Measurements from ENCODE around the gene NPHP1.
"Not testable (repeated sequence)": the region's sequence is repeated elsewhere in the genome, so short reads cannot be mapped to it uniquely, and the experiment has no call there.

The NPHP1 gene

DNA sequence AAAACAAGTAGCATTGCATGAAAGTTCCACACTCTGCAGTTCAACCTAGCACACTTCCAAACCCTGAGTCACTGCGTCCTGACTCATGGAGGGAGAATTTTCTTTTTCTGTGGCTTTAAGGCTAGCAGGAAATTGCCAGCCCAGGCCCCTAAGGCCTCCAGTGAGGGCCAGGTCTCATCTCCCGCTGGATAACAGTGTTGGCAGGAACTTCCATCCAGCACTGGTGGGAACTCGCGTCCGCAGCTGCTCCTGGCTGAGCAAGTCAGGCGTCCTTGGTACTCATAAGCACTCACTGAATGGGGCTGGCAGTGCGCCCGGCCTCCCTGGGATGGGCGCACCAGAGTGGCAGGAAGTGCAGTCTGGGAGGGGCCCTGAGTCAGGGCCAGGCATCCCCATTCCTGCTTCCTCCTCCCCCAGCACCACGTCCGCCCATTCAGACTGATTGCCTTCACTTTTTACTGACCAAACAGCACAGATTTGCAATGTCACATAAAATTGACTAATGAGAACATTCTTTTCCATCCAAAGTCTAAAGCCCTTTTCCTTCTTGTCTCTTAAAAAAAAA is 103.5 kb downstream of the NPHP1 start:
- Histone ChIP-seq H4K20me1 (no peaks in the 10 kb centered on the region), H3K9ac (peak overlapping the region in 7 of 11 experiments; percentile 9 to 78 (median 30); a peak in 9 of 22 replicates), H3K27ac (peak overlapping the region in 8 of 11 experiments; percentile 9 to 85 (median 51); a peak in 12 of 22 replicates), H3K36me3 (no peaks in the 10 kb centered on the region), H3K4me2 (peak overlapping the region; percentile 56 to 91 (median 68)), H3K4me3 (peak overlapping the region in 2 of 10 experiments; percentile 36 to 46; a peak in 3 of 20 replicates), H3K9me3 (replicated peaks in 1 of 11) (peaks cover 0 to 15% (median 0%) of the 10 kb centered on the region in 11 experiments; a peak in 3 of 22 replicates), H3K4me1 (peaks cover 17 to 37% (median 24%) of the 10 kb centered on the region in 10 experiments), H3K27me3 (no peaks in the 10 kb centered on the region)
- TF ChIP-seq Cebpa-rat (IDR thresholded peaks at IDR 0.05): no peak

DNA sequence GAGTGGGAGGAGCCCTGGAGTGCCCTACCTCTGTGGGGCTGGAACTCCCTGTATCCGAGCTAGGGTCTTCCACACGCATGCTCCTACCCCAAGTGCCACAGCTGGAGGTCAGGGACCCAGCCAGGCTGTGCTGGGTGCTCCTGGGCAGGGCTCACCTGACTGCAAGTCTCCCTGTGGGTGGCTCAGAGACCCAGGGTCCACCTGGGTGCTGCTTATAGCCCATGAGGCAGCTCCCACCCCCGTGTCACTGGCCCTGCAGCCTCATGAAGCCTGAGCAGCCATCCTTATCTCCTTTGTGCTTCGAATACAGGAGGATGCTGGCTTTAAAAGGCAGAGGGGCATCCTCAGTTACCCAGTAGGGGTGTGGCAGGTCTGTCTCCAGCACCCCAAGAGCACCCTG is 103.9 kb downstream of the NPHP1 start:
- H3K27me3 ChIP-seq, H3K36me3 ChIP-seq, H4K20me1 ChIP-seq: not testable (repeated sequence)
- H3K9ac ChIP-seq: peak overlapping the region in 5 of 11 experiments; percentile 27 to 78 (median 59); a peak in 8 of 22 replicates
- H3K4me1 ChIP-seq: peaks cover 17 to 37% (median 24%) of the 10 kb centered on the region in 10 experiments
- H3K27ac ChIP-seq: peak overlapping the region in 8 of 11 experiments; percentile 9 to 85 (median 50); a peak in 10 of 22 replicates
- H3K4me2 ChIP-seq: peak overlapping the region; percentile 56 to 91 (median 68)
- peak overlapping the region in 2 of 10 experiments; percentile 36 to 46; a peak in 3 of 20 replicates for H3K4me3 ChIP-seq
- H3K9me3 ChIP-seq (replicated peaks in 1 of 11): peaks cover 0 to 15% (median 0%) of the 10 kb centered on the region in 11 experiments; a peak in 2 of 22 replicates

GRCh38 chr2:110100480-110100879 is 104.3 kb downstream of the NPHP1 start:
- Histone ChIP-seq H3K27ac (peak overlapping the region in 5 of 11 experiments; percentile 34 to 85 (median 54); a peak in 7 of 22 replicates), H3K9me3 (replicated peaks in 1 of 11) (peaks cover 0 to 15% (median 0%) of the 10 kb centered on the region in 11 experiments; a peak in 2 of 22 replicates), H3K4me2 (peak overlapping the region; percentile 56 to 91 (median 68); a peak in 21 of 22 replicates), H3K9ac (peak overlapping the region in 1 of 11 experiments; percentile 11; a peak in 2 of 22 replicates), H4K20me1 (no peaks in the 10 kb centered on the region), H3K4me1 (peaks cover 17 to 37% (median 24%) of the 10 kb centered on the region in 10 experiments), H3K27me3 (no peaks in the 10 kb centered on the region), H3K36me3 (no peaks in the 10 kb centered on the region), H3K4me3 (no peak overlapping the region; a peak in 1 of 20 replicates)
- TF ChIP-seq Cebpa-rat (IDR thresholded peaks at IDR 0.05): no peak

- no peak overlapping the region for H3K4me3 ChIP-seq
- no peak overlapping the region for H3K27ac ChIP-seq
- H3K9ac ChIP-seq: no peak overlapping the region
- no peak for TF ChIP-seq Cebpa-rat (IDR thresholded peaks at IDR 0.05)
- H3K27me3 ChIP-seq: no peaks in the 10 kb centered on the region
- H3K36me3 ChIP-seq: no peaks in the 10 kb centered on the region
- H3K9me3 ChIP-seq (replicated peaks in 1 of 11): peaks cover 0 to 11% (median 0%) of the 10 kb centered on the region in 11 experiments; a peak in 2 of 22 replicates
- peaks cover 17 to 37% (median 24%) of the 10 kb centered on the region in 10 experiments for H3K4me1 ChIP-seq
- H4K20me1 ChIP-seq: no peaks in the 10 kb centered on the region
- peak overlapping the region in 5 of 11 experiments; percentile 64 to 91 (median 85); a peak in 6 of 22 replicates for H3K4me2 ChIP-seq
These were observed 105.2 kb downstream of the NPHP1 start for GRCh38 chr2:110099471-110100225.

- Histone ChIP-seq H3K27ac (no peak overlapping the region), H3K4me3 (no peak overlapping the region), H3K4me2 (no peak overlapping the region), H3K27me3 (no peaks in the 10 kb centered on the region), H3K4me1 (peaks cover 17 to 37% (median 24%) of the 10 kb centered on the region in 10 experiments), H4K20me1 (no peaks in the 10 kb centered on the region), H3K9ac (no peak overlapping the region), H3K9me3 (replicated peaks in 1 of 11) (peaks cover 0 to 9% (median 0%) of the 10 kb centered on the region in 11 experiments; a peak in 2 of 22 replicates), H3K36me3 (no peaks in the 10 kb centered on the region)
- TF ChIP-seq Cebpa-rat (IDR thresholded peaks at IDR 0.05): no peak
These were observed 105.8 kb downstream of the NPHP1 start for GRCh38 chr2:110099038-110099425.

GRCh38 chr2:110097506-110098220 is 107.2 kb downstream of the NPHP1 start:
- Histone ChIP-seq H3K36me3 (no peaks in the 10 kb centered on the region), H4K20me1 (no peaks in the 10 kb centered on the region), H3K9me3 (replicated peaks in 1 of 11) (0 out of 22 replicates have a peak, but pooled peaks cover 0 to 6% (median 0%) of the 10 kb centered on the region in 11 experiments), H3K4me1 (peaks cover 17 to 30% (median 24%) of the 10 kb centered on the region in 10 experiments), H3K9ac (no peak overlapping the region), H3K4me3 (no peak overlapping the region), H3K4me2 (no peak overlapping the region), H3K27me3 (no peaks in the 10 kb centered on the region), H3K27ac (no peak overlapping the region)
- no peak for TF ChIP-seq Cebpa-rat (IDR thresholded peaks at IDR 0.05)

- Histone ChIP-seq H3K36me3 (no peaks in the 10 kb centered on the region), H3K27ac (no peak overlapping the region), H3K4me1 (peaks cover 10 to 14% (median 12%) of the 10 kb centered on the region in 10 experiments), H3K27me3 (no peaks in the 10 kb centered on the region), H3K4me2 (no peak overlapping the region), H3K4me3 (no peak overlapping the region), H3K9me3 (replicated peaks in 1 of 11) (0 out of 22 replicates have a peak, but pooled peaks cover 0 to 6% (median 0%) of the 10 kb centered on the region in 11 experiments), H3K9ac (no peak overlapping the region), H4K20me1 (no peaks in the 10 kb centered on the region)
- TF ChIP-seq Cebpa-rat (IDR thresholded peaks at IDR 0.05): no peak
These were observed 108.7 kb downstream of the NPHP1 start for GRCh38 chr2:110095994-110096633.

DNA sequence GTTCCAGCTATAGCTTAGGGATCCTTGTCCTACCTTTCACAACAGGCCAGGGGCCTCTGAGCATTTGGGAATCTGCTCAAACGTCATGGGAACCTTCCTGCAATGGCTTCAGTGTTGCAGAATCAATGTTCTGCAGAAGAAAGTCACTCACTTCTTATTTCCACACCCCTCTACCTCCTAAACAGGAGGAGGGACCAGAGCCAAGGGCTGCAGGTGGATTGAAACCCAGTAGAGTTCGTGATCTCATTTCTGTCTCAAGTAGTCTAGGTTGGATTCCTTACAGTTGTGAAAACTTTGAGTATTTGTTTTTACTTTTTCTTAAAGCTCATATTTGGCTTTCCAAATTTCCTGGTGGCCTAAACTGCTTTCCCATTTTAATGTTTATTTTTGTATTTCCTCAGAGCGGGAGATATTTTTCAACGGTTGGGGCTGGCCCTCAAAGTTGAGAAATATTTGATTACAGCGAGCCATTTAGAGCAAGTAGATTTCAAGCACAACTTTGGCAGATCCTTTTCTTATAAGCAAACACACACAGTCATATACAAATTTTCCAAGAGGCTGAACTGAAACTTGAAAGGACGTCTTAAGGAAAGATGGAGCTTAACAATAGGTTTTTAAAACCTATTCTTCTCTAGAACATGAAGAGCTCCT is 109.8 kb downstream of the NPHP1 start:
- not testable (repeated sequence) for H3K9ac ChIP-seq; H3K27ac ChIP-seq; H3K4me3 ChIP-seq; H3K4me1 ChIP-seq; H3K36me3 ChIP-seq; H3K4me2 ChIP-seq; H3K9me3 ChIP-seq (replicated peaks in 1 of 11); H4K20me1 ChIP-seq; H3K27me3 ChIP-seq

GRCh38 chr2:110093924-110094323 is 110.9 kb downstream of the NPHP1 start:
- not testable (repeated sequence) for H3K27ac ChIP-seq; H3K36me3 ChIP-seq; H3K9ac ChIP-seq; H3K4me2 ChIP-seq; H3K4me3 ChIP-seq; H3K9me3 ChIP-seq (replicated peaks in 1 of 11); H4K20me1 ChIP-seq; H3K4me1 ChIP-seq; H3K27me3 ChIP-seq

DNA sequence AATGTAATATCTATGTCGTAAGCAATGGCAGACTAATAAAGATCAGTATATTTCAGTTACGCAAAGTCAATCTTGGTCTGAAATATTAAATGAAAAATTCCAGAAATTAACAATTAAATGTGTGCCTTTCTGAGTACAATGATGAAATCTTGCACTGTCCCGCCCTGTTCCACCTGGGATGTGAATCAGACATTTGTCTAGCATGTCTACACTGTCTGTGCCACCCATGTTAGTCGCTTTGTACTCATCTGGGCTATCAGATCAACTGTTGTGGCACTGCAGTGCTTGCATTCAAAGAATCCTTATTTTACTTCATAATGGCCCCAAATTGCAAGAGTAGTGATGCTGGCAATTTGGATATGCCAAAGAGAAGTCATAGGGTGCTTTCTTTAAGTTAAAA is 114.6 kb downstream of the NPHP1 start:
- H3K9ac ChIP-seq, H3K27me3 ChIP-seq: not testable (repeated sequence)

DNA sequence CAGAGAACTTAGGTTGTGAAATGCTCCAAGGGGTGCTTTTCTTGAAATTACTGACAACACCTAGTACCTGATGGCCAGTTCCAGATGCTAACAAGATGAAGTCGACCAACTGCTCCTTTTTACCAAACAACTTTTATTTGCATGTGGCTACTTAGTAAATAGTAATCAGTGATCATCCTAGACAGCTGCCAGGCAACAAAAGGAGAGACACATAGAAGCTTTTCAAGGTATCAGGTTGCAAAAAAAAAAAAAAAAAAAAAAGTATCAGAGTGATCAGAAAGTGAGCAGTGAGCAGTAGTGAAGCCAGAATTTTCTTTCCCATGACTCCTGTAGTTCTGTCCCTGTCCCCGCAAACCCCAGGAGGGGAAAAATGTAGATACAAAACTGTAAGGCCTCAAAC is 121.1 kb downstream of the NPHP1 start:
- H3K36me3 ChIP-seq; H3K4me2 ChIP-seq; H3K27me3 ChIP-seq; H3K27ac ChIP-seq; H3K4me1 ChIP-seq; H3K9ac ChIP-seq; H4K20me1 ChIP-seq; H3K9me3 ChIP-seq (replicated peaks in 1 of 11); H3K4me3 ChIP-seq: not testable (repeated sequence)

More for the DNA sequence above, 114.6 kb downstream of the NPHP1 start:
- H3K4me2 ChIP-seq; H3K4me3 ChIP-seq; H3K9me3 ChIP-seq (replicated peaks in 1 of 11); H3K36me3 ChIP-seq; H3K4me1 ChIP-seq; H3K27ac ChIP-seq; H4K20me1 ChIP-seq: not testable (repeated sequence)

GRCh38 chr2:110083162-110083561 is 121.7 kb downstream of the NPHP1 start:
- not testable (repeated sequence) for H3K9ac ChIP-seq; H4K20me1 ChIP-seq; H3K4me3 ChIP-seq; H3K9me3 ChIP-seq (replicated peaks in 1 of 11); H3K27ac ChIP-seq; H3K4me2 ChIP-seq; H3K36me3 ChIP-seq; H3K4me1 ChIP-seq; H3K27me3 ChIP-seq

Data from BLaER1 treated with 17β-estradiol and CSF1 and Interleukin-3, amounts not matched to agents 10 nM and 100 nM (cell line).